HuH-7 (cell line): ENCODE measurements around the gene CD37.
A peak's percentile ranks its signal among the peaks of the same experiment; 100 is the strongest.
"Not testable (repeated sequence)": the region's sequence is repeated elsewhere in the genome, so short reads cannot be mapped to it uniquely, and the experiment has no call there.

Experiments used
- DNase-seq: peaks from one replicate; pipeline ENCODE4 v3.0.0; 2011; ENCODE audit warnings: low spot score

CD37 gene, protein sequence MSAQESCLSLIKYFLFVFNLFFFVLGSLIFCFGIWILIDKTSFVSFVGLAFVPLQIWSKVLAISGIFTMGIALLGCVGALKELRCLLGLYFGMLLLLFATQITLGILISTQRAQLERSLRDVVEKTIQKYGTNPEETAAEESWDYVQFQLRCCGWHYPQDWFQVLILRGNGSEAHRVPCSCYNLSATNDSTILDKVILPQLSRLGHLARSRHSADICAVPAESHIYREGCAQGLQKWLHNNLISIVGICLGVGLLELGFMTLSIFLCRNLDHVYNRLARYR

DNA sequence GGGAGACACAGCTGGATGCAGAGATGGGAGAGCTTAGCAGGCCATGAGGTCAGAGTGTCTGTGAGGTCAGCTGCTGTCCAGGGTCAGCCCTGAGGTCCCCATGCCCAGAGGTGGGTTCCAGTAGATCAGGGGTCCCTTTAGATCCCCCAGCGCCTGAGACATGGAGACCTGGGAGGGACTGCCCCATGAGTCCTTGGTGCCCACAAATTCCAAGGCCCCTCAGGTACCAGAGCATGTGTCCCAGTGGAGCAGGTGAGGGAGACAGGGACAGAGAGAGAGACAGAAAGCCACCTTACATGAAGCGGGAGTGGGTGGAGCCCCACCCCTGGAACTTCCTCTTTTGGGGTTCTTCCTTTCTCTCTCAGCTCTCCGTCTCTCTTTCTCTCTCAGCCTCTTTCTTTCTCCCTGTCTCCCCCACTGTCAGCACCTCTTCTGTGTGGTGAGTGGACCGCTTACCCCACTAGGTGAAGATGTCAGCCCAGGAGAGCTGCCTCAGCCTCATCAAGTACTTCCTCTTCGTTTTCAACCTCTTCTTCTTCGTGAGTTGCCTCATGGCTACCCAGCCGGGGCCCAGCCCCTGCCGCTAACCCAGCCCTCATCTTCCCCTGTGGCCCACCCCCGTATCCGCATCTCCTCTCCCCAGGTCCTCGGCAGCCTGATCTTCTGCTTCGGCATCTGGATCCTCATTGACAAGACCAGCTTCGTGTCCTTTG lies at the start of gene CD37:
Gene CD37, plus strand, starts transcription at position 336 of the 713 bp plus-strand sequence. Its CDS starts 135 bp downstream, at position 471.
- DNase-seq: no peak

DNA sequence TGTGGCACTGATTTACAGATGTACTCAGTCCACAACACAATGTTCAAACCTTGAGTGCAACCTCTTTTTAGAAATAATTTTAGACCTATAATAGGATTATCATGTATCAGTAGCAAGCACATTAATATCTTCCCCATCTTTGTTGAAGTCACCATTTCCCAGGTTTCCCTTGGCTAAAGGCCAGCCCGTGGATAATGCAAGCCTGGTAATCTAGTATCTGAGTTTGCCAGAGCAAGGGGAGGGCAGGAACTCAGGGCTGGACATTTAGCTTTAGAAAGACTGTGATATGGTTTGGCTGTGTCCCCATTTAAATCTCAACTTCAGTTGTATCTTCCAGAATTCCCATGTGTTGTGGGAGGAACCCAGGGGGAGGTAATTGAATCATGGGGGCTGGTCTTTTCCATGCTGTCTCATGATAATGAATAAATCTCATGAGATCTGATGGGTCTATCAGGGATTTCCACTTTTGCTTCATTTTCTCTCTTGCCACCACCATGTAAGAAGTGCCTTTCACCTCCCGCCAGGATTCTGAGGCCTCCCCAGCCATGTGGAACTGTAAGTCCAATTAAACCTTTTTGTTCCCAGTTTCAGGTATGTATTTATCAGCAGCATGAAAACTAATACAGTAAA lies 48.0 kb upstream of the CD37 start:
- no peak for DNase-seq

DNA sequence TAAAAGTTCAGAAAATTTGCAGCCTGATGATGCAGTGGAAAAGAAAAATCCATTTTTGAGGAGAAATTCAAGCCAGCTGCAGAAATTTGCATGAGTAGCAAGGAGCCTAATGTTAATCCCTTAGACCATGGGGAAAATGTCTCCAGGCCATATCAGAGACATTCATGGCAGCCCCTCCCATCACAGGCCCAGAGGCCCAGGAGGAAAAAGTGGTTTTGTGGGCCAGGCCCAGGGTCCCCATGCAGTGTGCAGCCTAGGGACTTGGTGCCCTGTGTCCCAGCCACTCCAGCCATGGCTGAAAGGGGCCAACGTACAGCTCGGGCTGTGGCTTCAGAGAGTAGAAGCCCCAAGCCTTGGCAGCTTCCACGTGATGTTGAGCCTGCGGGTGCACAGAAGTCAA lies 47.0 kb upstream of the CD37 start:
- DNase-seq: not testable (repeated sequence)

DNA sequence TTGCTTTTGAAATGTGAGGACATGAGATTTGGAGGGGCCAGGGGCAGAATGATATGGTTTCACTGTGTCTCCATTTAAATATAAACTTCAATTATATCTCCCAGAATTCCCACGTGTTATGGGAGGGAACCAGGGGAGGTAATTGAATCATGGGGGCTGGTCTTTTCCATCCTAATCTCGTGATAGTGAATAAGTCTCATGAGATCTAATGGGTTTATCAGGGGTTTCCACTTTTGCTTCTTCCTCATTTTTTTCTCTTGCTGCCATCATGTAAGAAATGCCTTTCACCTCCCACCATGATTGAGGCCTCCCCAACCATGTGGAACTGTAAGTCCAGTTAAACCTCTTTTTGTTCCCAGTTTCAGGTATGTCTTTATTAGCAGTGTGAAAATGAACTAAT lies 45.9 kb upstream of the CD37 start:
- DNase-seq: not testable (repeated sequence)

DNA sequence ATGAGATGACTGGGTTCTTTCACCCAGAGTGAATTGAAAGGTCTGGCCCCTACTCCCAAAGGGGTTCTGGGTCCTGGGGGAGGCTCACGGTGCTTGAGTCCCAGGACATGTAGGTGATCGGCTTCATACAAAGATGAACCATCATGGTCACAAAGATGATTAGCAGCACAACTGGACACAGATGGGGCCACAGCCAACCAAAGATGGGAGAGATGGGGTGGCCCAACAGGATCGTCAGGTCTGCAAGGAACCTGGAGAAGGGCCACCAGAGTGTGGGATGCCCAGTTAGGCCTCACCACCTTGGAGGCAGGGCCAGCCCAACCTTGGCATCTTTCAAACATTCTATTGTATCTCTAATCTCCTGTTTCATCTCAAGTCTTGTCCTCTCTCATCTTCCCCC lies 44.7 kb upstream of the CD37 start:
- DNase-seq: no peak

DNA sequence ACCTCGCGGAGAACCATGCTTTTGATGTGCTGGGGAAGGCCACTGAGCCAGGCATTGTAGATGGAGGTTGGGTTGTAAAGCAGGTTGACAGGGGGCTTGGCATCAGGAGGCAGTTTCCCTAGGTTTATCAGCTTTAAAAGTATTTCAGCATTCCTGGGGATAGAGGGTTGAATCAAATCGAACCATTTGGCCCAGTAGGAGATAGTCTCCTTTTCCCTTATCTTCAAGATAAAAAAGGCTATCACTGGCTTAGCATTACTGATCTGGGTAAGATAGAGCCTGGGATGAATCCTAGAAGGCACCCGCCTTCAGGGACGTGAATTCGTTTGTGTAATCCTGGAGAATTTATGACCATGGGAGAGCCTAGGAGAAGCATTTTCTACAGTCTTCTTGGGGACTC lies 40.8 kb upstream of the CD37 start:
- DNase-seq: no peak

DNA sequence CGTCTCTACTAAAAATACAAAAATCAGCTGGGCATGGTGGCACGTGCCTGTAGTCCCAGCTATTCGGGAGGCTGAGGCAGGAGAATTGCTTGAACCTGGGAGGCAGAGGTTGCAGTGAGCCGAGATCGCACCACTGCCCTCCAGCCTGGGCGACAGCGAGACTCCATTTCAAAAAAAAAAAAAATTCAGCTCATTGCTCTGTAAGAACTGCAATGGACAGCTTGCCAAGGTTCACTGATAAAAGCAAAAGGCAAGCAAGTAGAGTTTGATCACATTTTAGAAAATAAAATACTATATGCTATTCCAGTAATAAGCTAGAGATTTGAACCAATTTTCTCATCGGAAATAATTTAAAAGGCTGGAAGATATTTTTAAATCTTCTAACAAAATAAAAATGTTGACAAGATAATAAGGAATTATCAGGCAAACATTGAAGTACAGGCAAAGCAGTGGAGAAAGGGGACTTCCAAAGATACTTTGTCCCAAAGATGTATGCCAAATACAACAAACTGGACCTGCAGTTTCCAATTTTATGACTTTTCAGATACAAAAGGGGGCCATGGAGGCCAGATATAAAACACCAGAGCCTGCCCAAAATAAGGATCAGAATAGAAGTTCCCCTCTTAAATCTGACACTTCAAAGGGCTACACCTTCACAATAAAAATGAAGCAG lies 39.9 kb upstream of the CD37 start:
- no peak for DNase-seq

DNA sequence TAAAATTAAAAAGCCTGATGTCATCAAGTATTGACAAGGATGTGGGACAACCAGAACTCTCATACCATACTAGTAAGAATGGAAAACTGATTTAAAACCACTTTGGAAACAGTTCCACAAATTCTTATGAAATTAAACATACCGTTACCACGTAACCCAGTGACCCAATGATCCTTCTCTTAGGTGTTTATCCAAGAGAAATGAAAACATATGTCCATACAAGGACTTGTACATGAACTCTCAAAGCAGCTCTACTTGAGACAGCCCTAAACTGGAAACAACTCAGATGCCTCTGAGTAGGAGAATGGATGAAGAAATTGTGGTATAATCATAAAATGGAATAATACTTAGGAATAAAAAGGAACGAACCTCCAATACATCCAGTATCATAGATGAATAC lies 37.8 kb upstream of the CD37 start:
- DNase-seq: no peak

DNA sequence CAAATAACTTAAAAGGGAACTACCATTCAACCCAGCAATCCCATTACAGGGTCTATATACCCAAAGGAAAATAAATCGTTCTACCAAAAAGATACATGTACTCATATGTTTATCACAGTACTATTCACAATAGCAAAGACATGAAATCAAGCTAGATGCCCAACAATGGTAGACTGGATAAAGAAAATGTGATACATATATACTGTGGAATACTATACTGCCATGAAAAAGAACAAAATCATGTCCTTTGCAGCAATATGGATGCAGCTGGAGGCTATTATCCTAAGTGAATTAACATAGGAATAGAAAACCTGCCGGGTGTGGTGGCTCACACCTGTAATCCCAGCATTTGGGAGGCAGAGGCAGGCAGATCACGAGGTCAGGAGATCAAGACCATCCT lies 36.6 kb upstream of the CD37 start:
- not testable (repeated sequence) for DNase-seq

DNA sequence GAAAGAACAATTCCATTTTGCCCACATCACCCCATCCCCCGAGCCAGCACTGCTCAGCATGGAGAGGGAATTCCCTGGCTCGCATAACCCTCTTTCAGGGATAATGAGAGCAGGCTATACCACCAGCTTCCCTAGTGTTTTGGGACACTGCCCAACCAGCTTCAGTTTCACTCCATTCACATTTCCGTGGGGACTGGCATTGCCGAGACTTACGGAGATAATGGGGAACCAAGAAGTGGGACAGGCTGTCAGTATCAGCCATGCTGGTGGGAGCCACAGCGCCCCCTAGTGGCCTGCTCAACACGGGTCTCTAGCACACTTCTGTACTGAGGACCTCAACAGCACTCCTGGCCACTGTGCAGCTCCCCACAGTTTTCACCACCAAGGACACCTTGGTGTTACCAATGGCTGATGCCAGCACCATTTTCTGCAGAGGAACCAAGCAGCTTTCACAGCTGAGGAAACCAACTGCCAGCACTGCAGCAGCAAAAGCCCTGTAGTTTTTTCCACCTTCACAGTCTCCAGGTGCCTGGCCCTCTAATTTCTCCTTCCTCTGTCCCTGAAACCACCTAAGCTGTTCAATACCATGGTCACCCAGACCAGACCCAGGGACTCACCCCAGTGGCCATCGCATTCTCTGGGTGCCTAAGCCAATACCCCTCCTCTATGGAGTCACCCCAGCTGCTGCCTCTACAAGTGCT lies 33.9 kb upstream of the CD37 start:
- DNase-seq: peak; percentile 81

DNA sequence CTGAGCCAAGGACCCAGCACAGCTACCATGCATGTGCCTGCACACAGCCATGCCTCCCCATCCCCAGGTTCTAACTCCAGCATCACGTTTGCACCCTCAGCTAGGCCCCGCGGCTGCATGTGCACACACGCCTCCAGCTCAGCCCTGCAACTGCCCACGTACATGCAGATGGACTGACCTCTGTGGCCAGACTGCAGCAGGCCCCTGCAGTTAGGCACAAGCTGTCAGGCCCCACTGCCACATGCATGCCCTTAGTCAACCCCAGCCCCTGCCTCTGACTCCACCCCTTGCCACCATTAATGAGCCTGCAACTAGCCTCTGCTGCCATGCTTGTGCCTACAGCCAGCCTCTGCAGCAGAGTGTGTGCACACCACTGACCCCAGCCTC lies 33.3 kb upstream of the CD37 start:
- no peak for DNase-seq

DNA sequence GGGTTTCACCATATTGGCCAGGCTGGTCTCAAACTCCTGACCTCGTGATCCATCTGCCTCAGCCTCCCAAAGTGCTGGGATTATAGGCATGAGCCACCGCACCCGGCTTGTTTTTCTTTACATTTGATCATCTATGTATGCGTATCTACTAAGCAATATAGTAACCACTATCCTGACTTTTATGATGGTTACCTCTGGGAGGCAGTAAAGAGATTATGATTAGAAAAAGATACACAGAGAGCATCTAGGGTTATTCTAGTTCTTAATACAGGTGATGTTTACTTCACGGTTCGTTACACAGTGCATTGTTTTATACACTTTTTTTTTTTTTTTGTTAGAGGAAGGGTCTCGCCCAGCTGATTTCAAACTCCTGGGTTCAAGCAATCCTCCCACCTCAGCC lies 28.5 kb upstream of the CD37 start:
- not testable (repeated sequence) for DNase-seq

DNA sequence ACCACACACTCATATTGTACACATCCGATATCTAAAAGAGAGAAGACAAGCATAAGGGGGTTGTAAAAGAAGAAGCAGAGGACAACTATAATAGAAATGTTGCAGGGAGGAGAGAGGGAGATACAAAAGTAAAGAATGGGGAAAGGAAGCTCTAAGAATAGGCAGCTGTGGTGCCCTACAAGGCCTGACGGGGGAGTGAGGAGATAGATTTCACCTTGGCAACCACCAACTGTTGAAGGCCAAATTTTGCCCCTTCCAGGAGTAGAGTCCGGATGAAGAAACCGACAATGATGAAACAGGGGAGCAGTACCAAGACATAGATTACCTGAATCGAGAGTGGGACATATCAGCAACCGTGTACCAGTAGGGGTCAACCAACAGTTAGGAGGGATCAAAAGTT lies 26.1 kb upstream of the CD37 start:
- no peak for DNase-seq

DNA sequence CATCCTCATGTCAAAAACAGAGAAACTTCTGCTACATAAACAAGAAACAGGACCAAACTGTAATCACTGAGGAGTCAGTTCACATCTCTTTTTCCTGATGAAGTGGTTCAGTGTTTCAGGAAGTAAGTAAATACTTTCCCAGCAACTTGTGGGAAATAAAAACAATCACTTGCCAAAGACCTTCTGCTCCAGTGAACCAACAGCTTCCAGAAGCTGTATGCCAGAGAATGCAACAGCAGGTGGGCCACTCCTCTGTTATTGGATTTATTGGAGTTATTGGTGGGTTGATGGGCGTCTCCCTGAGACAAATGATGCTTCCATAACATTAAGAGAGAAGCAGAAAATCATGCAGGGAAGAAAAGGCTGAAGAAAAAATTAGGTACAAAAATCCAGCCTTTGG lies 20.1 kb upstream of the CD37 start:
- DNase-seq: no peak

DNA sequence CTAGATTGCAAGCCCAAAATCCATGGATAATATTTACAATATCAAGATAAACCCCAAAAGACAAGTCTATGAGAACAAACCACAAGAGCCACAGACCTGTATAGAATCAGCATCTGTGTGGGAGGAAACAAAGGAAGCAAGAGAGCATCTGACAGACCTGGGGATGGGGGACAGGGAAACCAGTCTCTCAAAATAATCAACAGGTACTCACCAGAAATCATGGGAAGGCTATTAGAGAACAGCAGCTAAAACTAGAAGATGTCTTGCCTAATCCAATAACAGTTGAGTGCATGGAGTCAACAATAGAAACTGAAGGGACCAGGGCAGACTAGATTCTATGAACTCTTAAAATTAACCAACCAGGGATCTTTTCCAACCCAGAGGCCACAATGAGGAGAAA lies 18.9 kb upstream of the CD37 start:
- DNase-seq: no peak

DNA sequence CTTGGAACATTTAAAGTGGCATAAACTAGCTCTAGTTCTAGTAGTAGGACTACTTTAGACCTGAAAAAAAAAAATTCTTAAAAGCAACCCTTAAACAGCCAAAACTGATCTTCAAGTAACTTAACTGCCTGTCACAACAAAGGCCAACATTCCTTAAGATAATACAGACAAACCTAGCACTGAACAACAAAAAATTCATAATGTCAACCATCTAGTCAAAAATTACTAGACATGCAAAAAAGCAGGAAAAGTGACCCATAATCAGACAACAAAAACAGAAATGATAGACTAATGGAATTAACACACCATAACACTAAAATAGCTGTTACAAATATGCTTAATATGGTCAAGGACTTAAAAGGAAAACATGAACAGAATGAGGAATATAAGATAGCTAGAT lies 16.9 kb upstream of the CD37 start:
- no peak for DNase-seq

DNA sequence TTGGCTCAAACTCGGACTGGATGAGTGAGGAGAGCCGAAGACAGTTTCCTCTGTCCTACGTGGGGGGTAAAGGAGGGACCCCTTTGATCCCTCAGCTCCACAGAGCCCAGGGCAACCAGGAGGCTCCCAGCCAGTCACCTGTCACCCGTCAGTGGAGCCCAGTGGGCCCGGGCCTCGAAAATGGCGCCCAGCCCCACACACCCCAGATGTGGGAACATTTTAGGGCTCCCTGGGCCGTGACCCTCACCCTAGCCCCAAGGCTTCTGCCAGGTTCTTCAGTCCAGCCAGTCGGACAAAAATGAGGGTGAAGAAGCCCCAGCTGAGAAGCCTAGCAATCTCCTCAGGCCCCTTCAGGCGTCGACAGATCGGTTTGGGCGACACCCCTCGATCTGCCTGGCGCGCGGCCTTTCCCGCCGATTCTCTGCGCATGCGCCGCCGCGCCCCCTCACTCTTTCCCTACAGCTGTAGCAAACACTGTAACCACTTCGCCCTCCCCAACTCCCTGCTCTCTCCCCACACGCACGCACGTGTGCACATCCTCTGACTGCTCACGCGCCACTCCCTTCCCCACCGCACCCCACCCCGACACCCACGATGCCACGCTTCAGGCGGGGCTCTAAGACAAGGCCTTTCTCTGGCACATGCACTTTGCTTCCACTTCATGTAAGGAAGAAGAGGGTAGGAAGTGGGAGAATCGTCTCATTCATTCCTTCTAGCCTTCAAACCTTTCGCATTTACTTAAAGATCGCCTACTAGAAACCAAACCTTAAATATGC lies 10.2 kb upstream of the CD37 start, which contains the start of gene SLC6A16:
Gene SLC6A16, minus strand, starts transcription at position 391 of the 776 bp plus-strand sequence. CDS start 13,844 bp downstream, outside the sequence.
- DNase-seq: no peak

DNA sequence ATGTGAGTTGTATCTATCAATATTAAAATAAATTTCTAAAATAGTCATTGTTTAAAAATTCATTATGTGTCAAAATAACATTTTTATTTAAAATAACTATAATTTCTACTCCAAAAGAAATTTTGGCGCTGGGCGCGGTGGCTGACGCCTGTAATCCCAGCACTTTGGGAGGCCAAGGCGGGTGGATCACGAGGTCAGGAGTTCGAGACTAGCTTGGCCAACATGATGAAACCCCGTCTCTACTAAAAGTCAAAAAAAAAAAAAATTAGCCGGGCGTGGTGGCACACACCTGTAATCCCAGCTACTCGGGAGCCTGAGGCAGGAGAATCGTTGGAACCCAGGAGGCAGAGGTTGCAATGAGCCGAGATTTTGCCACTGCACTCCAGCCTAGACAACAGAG lies 9.4 kb upstream of the CD37 start:
- DNase-seq: not testable (repeated sequence)

DNA sequence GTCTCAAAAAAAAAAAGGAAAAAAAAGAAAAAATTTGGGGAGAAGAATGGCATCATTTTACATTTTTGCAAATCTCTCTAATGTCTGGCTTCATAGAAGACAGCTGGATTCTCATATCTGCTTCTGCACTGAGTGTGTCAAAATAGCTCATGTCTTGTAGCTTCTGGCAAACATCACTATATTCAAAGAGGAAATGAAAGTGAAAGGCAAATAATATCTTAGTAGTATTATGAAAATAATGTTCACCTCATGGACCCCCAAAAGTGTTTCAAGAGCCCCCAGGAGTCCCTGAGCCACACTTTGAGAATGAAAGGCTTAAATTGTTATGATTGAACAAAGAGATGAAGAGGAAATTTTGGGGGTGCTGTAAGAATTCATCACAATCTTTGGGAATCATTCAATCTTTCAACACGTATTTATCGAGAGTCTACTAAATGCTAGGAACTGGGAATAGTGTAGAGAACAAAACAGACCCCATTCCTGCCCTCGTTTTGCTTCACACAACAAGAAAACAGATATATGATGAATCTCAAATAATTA lies 9.0 kb upstream of the CD37 start:
- DNase-seq: no peak

DNA sequence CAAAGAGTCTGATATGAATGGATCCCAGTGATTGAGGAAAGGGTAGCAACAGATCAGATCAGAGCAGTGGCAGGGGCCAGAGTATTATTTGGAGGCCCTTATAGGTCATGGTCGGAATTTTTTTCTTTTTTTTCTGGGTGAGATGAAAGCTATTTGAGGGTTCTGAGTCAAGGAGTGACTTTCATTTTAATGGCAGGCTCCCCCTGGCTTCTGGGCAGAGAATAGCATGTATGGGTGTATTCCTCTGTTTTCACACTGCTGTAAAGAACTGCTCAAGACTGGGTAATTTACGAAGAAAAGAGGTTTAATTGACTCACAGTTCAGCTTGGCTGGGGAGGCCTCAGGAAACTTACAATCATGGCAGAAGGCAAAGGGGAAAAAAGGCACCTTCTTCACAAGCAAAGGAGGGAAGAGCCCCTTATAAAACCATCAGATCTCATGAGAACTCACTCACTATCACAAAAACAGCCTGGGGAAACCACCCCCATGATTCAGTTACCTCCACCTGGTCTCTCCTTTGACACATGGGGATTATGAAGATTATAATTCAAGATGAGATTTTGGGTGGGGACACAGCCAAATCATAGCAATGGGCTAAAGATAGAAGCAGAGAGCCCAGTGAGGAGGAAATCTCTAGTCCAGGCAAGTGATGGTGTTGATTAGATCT lies 7.2 kb upstream of the CD37 start:
- DNase-seq: no peak
